Fibroblast of villous mesenchyme (primary cell): ENCODE measurements around the gene BNC2. TPM values are rescaled to one million over a fixed set of nuclear protein-coding genes. Genes with fewer than 3 reads are reported as not detected.

ENCODE experiments used
- DNase-seq: peaks from one replicate; pipeline ENCODE4 v3.0.0-alpha.2; 2010; ENCODE audit warnings: low read depth
- H3K4me3 ChIP-seq: 2 replicates; pipeline ENCODE4 v1.5.1; 2011; ENCODE audit warnings: low read depth, mild to moderate bottlenecking, low read length
- CTCF ChIP-seq: IDR thresholded peaks from 2 replicates; pipeline ENCODE4 v1.5.1; 2012; ENCODE audit warnings: low read depth, mild to moderate bottlenecking, low read length; ENCODE audit not compliant: insufficient read depth
- total RNA-seq: library from RNA; depleted of rRNA; stranded (reverse); fragments of >200 nt; gene quantifications from 2 replicates; pipeline ENCODE4 v1.2.3, GENCODE V29; 2012

BNC2 gene
- total RNA-seq, 1 donor = 33.7 TPM

DNA sequence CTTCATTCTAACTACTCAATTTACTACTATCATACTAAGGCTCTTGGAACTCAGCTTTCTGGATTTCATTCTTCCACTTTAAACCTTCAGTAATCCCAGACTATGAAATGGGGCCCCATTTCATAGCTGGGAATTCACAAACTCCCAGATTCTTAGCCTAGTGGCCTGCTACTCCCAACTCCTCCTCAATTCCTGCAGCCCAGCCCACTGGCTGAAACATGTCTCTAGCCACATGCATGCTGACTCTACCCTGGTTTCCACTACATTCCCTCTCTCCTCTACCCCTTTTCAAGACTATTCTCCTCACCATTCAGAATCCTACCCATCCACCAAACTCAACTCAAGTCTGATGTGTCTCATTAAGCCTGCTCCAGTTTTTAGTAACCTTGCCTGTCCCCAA lies 370.6 kb downstream of the BNC2 start:
- H3K4me3 ChIP-seq = no peak overlapping the region
- TF ChIP-seq CTCF = no peak
- no peak for DNase-seq

DNA sequence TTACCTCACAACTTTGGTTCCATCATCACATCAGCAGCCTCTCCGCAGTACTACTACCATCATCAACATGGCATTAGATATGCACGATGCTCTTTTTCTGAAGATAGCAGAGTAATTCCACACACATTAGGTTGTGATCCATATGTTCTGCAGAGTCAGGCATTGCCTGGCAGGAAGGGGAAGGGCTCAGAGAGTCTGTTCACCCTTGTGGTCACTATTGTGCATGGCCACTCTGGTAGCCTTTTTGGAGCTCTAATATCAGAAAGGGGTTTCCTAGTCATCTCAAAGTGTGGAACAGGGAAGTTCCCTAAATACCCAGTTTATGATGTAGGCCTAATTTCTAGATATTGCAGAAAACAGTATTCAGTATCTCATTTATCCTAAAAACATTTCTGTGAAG lies 373.6 kb downstream of the BNC2 start:
- DNase-seq = no peak
- H3K4me3 ChIP-seq = no peak overlapping the region
- no peak for TF ChIP-seq CTCF

- no peak for DNase-seq
- H3K4me3 ChIP-seq = no peak overlapping the region
- TF ChIP-seq CTCF = no peak
These were observed 382.6 kb downstream of the BNC2 start for GRCh38 chr9:16487915-16488314.

GRCh38 chr9:16485575-16486321 lies 384.7 kb downstream of the BNC2 start:
- no peak for TF ChIP-seq CTCF
- H3K4me3 ChIP-seq = no peak overlapping the region
- no peak for DNase-seq

DNA sequence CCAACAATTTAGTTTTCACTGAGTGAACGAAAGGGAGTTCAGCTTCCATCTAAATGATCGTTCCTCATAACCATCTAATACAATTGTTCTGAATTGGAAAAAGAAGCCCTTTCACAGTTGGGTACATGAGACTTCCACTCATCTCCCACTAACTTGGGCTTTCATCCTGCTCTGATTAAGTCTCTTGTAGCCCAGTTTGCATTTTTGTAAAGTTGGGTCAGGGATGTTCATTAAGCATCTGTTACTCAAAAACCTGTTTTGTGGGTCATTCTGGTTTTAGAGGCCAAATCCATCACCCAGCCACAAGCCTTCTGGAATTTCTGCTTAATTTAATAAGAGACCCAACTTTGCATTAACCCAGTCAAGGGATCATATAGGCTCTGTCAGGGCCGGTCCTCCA lies 385.3 kb downstream of the BNC2 start:
- no peak overlapping the region for H3K4me3 ChIP-seq
- no peak for TF ChIP-seq CTCF
- no peak for DNase-seq

GRCh38 chr9:16484744-16485143 lies 385.7 kb downstream of the BNC2 start:
- DNase-seq = peak; percentile 41
- TF ChIP-seq CTCF = no peak

GRCh38 chr9:16484180-16484579 lies 386.3 kb downstream of the BNC2 start:
- no peak for TF ChIP-seq CTCF
- no peak overlapping the region for H3K4me3 ChIP-seq
- DNase-seq = peak; percentile 45

More at GRCh38 chr9:16484744-16485143, 385.7 kb downstream of the BNC2 start:
- no peak overlapping the region for H3K4me3 ChIP-seq
